ENCODE data around the gene POU2F2.

Gene POU2F2

DNA sequence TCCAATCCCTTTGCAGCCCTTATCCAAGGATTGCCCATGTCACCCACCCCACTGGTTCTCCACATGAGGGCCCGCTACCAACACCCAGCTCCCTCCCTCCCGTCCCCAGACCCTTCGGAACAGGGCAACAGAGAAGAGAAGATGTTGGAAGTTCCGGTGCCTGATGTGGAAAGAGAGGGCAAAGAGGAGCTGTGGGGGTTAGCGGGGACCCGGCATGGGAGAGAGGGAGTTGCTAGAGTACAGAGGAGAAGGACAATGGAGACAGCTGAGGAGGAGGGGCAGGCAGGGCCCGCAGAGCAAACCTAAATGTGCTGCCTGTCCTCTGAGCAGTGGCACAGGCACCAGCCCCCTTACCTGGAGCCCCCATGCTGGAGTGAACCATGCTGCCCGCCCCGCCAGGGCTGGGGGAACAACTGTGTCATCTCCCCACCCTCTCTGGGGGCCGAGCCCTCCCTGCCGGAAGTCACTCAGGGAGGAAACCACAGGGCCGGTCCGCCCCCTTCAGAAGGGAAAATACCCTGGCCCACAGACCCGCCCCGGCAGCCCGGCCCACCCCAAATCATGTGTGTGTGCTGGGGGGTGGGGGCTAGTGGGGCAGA, at the start of gene POU2F2:
Gene POU2F2 (minus strand): TSS at position 417 of the 599 bp plus-strand sequence. CDS start 35 bp downstream, at position 382.
- peak; percentile 26 for DNase-seq

- peak; percentile 72 for DNase-seq
Measured at GRCh38 chr19:42178791-42179674, 46.8 kb upstream of the POU2F2 start.

- DNase-seq = no peak
Measured at GRCh38 chr19:42177686-42178019, 45.4 kb upstream of the POU2F2 start.

GRCh38 chr19:42176990-42177685, 44.9 kb upstream of the POU2F2 start:
- DNase-seq = peak; percentile 94

DNA sequence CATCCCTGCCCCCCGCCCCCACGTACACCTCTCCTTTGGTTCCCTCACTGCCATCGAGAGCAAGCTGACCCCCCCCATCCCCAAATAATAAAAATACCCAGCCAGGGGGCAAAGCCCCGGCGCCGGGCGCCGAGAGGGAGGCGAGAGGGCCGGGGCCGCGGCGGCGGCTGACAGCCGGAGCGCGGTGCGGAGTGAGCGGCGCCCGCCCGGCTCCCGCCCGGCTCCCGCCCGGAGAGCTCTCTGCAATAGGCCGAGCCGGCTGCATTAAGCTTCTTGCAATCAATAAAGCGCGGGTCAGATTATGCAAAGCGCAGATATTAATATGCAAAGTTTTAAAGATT, 44.4 kb upstream of the POU2F2 start:
- no peak for DNase-seq

DNA sequence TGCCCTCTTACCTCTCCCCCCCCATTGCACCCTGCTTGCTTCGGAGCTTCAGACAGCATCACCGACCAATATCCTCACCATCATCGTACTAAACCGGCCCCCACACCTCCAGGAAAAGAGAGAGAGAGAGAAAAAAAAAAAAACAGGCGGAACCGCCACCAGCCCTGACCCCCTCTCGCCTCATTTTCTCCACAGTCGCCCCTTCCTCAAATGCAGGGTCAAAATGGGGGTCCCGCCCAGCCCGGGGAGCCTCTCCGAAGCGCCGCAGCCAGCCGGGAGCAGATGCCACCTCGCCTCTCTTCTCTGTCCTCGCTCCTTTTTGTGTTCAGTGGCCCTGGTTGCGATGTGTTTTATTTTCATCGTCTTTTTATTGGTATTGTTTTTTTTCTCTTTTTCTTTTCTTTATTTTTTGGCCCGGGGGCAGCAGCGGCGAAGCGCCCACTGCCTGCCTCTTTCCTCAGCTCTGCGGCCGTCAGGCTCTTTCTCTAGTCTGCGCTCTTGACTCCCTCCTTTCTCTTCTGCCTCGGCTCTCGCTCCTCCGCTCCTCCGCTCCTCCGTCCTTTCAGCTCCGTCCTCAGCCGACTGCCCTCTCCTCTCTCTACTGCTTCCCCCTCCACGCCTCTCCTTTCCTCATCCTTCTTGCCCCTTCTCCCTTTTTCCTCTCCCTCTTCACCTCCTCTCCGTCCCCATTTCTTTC, 43.9 kb upstream of the POU2F2 start:
- peak; percentile 71 for DNase-seq

GRCh38 chr19:42174958-42175734, 42.9 kb upstream of the POU2F2 start:
- peak; percentile 57 for DNase-seq

- DNase-seq = no peak
Measured at GRCh38 chr19:42174188-42174587, 41.9 kb upstream of the POU2F2 start.

GRCh38 chr19:42173695-42174094, 41.4 kb upstream of the POU2F2 start:
- DNase-seq = no peak

- no peak for DNase-seq
Measured at GRCh38 chr19:42172261-42172660, 40.0 kb upstream of the POU2F2 start.

- no peak for DNase-seq
Measured at GRCh38 chr19:42170715-42171114, 38.5 kb upstream of the POU2F2 start.

DNA sequence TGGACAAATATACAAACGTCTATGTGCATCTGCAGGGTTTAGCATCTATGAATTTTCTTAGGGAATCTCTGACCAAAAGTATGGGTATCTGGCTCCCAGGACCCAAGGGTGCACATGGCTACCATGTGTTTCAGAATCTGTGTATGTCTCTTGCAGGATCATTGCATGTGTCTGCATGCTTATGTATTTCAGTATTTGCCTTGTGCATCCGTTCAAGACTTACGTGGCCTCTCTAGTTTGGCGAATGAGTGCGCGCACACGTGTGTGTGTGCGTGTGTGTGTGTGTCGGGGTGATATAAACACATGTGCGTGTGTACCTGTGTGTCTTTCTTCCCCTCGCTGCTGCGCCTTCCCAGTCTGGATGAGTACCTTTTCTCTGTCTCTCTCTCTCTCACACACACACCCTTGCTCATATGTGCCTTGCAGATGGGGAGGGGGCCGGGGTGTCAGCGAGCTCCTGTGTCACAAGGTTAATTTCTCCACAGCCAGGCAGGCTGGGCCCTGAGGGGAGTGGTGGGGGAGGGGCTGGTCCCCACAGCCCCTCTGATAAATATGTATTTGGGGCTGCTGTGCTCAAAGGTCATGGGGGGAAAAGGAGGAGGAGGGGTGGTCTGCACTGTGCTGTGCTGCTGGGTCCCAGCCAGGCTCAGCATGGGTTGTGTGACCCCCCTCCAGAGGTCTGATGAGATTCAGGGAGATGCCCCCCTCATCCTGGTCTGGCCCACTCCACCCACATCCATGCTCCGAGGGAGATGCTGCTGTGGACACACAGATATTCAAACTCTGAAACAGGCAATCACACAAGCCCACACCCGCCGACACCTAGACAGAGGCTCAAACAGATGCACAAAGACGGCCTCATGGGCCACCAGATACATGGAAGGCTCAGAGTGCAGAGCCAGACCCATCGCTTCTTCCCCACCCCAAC, 37.5 kb upstream of the POU2F2 start:
- DNase-seq = peak; percentile 21

GRCh38 chr19:42168206-42168605, 36.0 kb upstream of the POU2F2 start:
- no peak for DNase-seq

- no peak for DNase-seq
Measured at GRCh38 chr19:42166316-42166715, 34.1 kb upstream of the POU2F2 start.

DNA sequence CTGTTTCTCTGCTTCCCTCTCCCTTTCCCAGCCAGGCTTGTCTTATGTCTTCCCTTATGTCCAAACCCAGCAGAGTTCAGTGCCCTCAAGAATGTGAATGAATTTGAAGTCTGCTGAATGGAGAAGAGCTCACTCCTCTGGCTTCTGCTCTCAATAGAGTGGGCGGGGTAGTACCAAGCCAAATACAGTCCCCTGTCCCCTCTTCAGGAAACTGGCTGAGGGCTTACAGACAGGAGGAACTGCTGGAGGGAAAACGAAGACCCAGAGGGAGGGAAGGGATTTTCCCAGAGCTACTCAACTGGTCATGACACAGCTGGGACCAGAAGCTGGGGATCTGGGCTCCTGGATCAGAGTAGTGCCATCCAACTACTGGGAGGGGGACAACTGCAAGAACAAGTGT, 32.9 kb upstream of the POU2F2 start:
- DNase-seq = no peak

- DNase-seq = peak; percentile 45
Measured at GRCh38 chr19:42161616-42162263, 29.5 kb upstream of the POU2F2 start.

DNA sequence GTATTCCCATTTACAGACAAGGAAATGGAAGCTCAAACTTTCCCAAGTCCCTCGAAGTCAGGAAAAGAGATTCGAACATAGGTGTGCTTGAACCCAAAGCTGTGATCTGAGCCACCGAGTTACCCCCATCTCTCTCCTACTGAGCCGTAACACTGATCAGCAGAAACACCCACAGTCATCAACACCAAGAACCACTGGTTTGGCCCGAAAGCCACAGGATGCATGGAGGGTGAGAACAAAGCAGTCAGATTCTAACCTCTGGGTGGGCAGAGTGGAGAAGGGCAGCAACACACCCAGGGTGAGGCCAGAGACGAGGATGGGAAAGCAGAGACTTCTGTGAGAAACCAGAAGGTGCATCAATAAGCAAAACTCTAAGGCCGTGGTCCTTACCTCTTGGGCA, 27.7 kb upstream of the POU2F2 start:
- DNase-seq = no peak

GRCh38 chr19:42158926-42159325, 26.7 kb upstream of the POU2F2 start:
- no peak for DNase-seq

- no peak for DNase-seq
Measured at GRCh38 chr19:42156571-42156970, 24.3 kb upstream of the POU2F2 start.

GRCh38 chr19:42155796-42156195, 23.6 kb upstream of the POU2F2 start:
- peak; percentile 31 for DNase-seq

All from eye (tissue), 1 donor.